K562 (cell line): ENCODE data around the gene EIF5. TPM values are rescaled to one million over a fixed set of nuclear protein-coding genes. Genes with fewer than 3 reads are reported as not detected.

Experiments used
- CHD4 ChIP-seq: fragments of 200-600 bp; sonication (generic); IDR thresholded peaks from 3 replicates; pipeline ENCODE4 v1.6.1; 2012; ENCODE audit warnings: low read depth, mild to moderate bottlenecking, mixed read lengths, low read length, inconsistent platforms; ENCODE audit not compliant: insufficient read depth, insufficient replicate concordance, poor library complexity, severe bottlenecking
- HDGF ChIP-seq: fragments of 450-650 bp; IDR thresholded peaks from 2 replicates; pipeline ENCODE4 v1.6.1; 2016
- HMGN3 ChIP-seq: IDR thresholded peaks from 2 replicates; pipeline ENCODE4 v1.6.1; 2011; ENCODE audit warnings: borderline replicate concordance, low read depth, mild to moderate bottlenecking, mixed read lengths, low read length; ENCODE audit not compliant: insufficient read length; ENCODE audit errors: extremely low read depth
- LARP7 ChIP-seq: fragments of 450-650 bp; IDR thresholded peaks from 2 replicates; pipeline ENCODE4 v1.6.1; 2016
- LCOR ChIP-seq: sonication (generic); formaldehyde crosslinking; IDR thresholded peaks from 2 replicates; pipeline ENCODE4 v1.8.0; 2022; ENCODE audit warnings: mild to moderate bottlenecking, missing genetic modification reagents
- MAZ ChIP-seq, 2 experiments: fragments of 450-650 bp in 1 of 2; sonication (generic) in 1 of 2; formaldehyde crosslinking; IDR thresholded peaks in 1 of 2; conservative IDR thresholded peaks in 1 of 2; 2 replicates each; pipeline versions ENCODE4 v1.4.0 to v1.5.0; 2020; ENCODE audit warnings: mild to moderate bottlenecking in 1 of 2, missing genetic modification reagents in 1 of 2
- MEF2A ChIP-seq: IDR thresholded peaks from 2 replicates; pipeline ENCODE4 v1.6.1; 2011; ENCODE audit warnings: low read depth, mild to moderate bottlenecking, low read length, moderate library complexity; ENCODE audit not compliant: control insufficient read depth
- MEIS2 ChIP-seq: fragments of 450-650 bp; IDR thresholded peaks from 2 replicates; pipeline ENCODE4 v1.6.1; 2014; ENCODE audit warnings: mild to moderate bottlenecking; ENCODE audit not compliant: partially characterized antibody
- MTA1 ChIP-seq: fragments of 450-650 bp; IDR thresholded peaks from 2 replicates; pipeline ENCODE4 v1.6.1; 2017; ENCODE audit warnings: borderline replicate concordance
- NFXL1 ChIP-seq: fragments of 450-650 bp; formaldehyde crosslinking; IDR thresholded peaks from 2 replicates; pipeline ENCODE4 v1.4.0; 2021; ENCODE audit warnings: mild to moderate bottlenecking
- NR3C1 ChIP-seq: sonication (generic); formaldehyde crosslinking; IDR thresholded peaks from 2 replicates; pipeline ENCODE4 v1.8.1; 2022; ENCODE audit warnings: missing genetic modification reagents
- NUFIP1 ChIP-seq: fragments of 450-650 bp; IDR thresholded peaks from 2 replicates; pipeline ENCODE4 v1.6.1; 2018; ENCODE audit not compliant: partially characterized antibody
- POLR2A ChIP-seq: fragments of 450-650 bp; conservative IDR thresholded peaks from 2 replicates; pipeline ENCODE4 v1.6.1; 2016
- PRPF4 ChIP-seq: fragments of 200-400 bp; formaldehyde crosslinking; IDR thresholded peaks from one replicate; pipeline ENCODE4 v1.6.1; 2017; ENCODE audit warnings: low read length, low read depth, mild to moderate bottlenecking; ENCODE audit not compliant: insufficient read depth, poor library complexity, severe bottlenecking
- RUNX1 ChIP-seq: sonication (generic); IDR thresholded peaks from 2 replicates; pipeline ENCODE4 v1.6.1; 2016; ENCODE audit warnings: antibody characterized with exemption, low read depth
- SAFB ChIP-seq: fragments of 200-400 bp; formaldehyde crosslinking; IDR thresholded peaks from 2 replicates; pipeline ENCODE4 v1.6.1; 2017; ENCODE audit warnings: low read depth, low read length, borderline replicate concordance
- SIN3B ChIP-seq: fragments of 450-650 bp; IDR thresholded peaks from 2 replicates; pipeline ENCODE4 v1.6.1; 2017; ENCODE audit warnings: low read depth, mild to moderate bottlenecking, moderate library complexity
- TAF1 ChIP-seq: IDR thresholded peaks from 2 replicates; pipeline ENCODE4 v1.6.1; 2011; ENCODE audit warnings: mild to moderate bottlenecking, low read length, moderate library complexity; ENCODE audit not compliant: insufficient read depth, control insufficient read depth, severe bottlenecking; ENCODE audit errors: extremely low read depth
- YBX1 ChIP-seq: fragments of 450-650 bp; IDR thresholded peaks from 2 replicates; pipeline ENCODE4 v1.7.1; 2016; ENCODE audit warnings: mild to moderate bottlenecking
- ZBED1 ChIP-seq: IDR thresholded peaks from 2 replicates; pipeline ENCODE4 v1.6.1; 2014
- ZC3H8 ChIP-seq: fragments of 450-650 bp; IDR thresholded peaks from 2 replicates; pipeline ENCODE4 v1.6.1; 2017
- ZNF121 ChIP-seq: sonication (generic); formaldehyde crosslinking; conservative IDR thresholded peaks from 2 replicates; pipeline ENCODE4 v1.8.0; 2022; ENCODE audit warnings: missing genetic modification reagents
- ZNF76 ChIP-seq: fragments of 250-450 bp; sonication (Bioruptor Pico); IDR thresholded peaks from 2 replicates; pipeline ENCODE4 v1.4.0; 2020; ENCODE audit warnings: mild to moderate bottlenecking, moderate library complexity, borderline replicate concordance
- polyA plus RNA-seq, 8 experiments: library from polyadenylated mRNA; depleted of rRNA in 4 of 8; stranded (reverse) in 5 of 8; unstranded in 3 of 8; fragments of >200 nt; fragmentation: Nextera tagmentation in 2 of 8; fragmentation: Illumina TruSeq in 1 of 8; extraction: Ambion mirVana in 2 of 8; extraction: Trizol in 1 of 8; gene quantifications; 2 replicates each; pipeline versions ENCODE4 v1.2.1 to v1.2.3, GENCODE V29; 2011 to 2014; ENCODE audit warnings: inconsistent platforms in 1 of 8, missing spikeins in 1 of 8
- total RNA-seq, 7 experiments: library from RNA; depleted of rRNA in 6 of 7; stranded (reverse); fragments of >200 nt in 6 of 7; fragmentation: Illumina TruSeq in 2 of 7; extraction: Trizol in 2 of 7; gene quantifications; 2 replicates each; pipeline versions ENCODE4 v1.2.1 to v1.2.3, GENCODE V29; 2011 to 2021; ENCODE audit warnings: low replicate concordance in 1 of 7
- TF ChIP-seq, protein P1 (sequence below): fragments of 250-450 bp; sonication (Bioruptor Pico); IDR thresholded peaks from 2 replicates; pipeline ENCODE4 v1.4.0; 2020; ENCODE audit warnings: mild to moderate bottlenecking, moderate library complexity
- TF ChIP-seq, protein P2 (sequence below): fragments of 450-650 bp; IDR thresholded peaks from 2 replicates; pipeline ENCODE4 v1.6.1; 2016; ENCODE audit warnings: missing biosample characterization, missing genetic modification characterization
- TF ChIP-seq, protein P3 (sequence below): sonication (generic); IDR thresholded peaks from 2 replicates; pipeline ENCODE4 v1.6.1; 2016

EIF5 gene
- total and polyA plus RNA-seq, 9 of the 15 experiments (the other 6 are each of a cell fraction or from before 2014, with no cell fraction given) = 92.7 to 442 (median 190) TPM

DNA sequence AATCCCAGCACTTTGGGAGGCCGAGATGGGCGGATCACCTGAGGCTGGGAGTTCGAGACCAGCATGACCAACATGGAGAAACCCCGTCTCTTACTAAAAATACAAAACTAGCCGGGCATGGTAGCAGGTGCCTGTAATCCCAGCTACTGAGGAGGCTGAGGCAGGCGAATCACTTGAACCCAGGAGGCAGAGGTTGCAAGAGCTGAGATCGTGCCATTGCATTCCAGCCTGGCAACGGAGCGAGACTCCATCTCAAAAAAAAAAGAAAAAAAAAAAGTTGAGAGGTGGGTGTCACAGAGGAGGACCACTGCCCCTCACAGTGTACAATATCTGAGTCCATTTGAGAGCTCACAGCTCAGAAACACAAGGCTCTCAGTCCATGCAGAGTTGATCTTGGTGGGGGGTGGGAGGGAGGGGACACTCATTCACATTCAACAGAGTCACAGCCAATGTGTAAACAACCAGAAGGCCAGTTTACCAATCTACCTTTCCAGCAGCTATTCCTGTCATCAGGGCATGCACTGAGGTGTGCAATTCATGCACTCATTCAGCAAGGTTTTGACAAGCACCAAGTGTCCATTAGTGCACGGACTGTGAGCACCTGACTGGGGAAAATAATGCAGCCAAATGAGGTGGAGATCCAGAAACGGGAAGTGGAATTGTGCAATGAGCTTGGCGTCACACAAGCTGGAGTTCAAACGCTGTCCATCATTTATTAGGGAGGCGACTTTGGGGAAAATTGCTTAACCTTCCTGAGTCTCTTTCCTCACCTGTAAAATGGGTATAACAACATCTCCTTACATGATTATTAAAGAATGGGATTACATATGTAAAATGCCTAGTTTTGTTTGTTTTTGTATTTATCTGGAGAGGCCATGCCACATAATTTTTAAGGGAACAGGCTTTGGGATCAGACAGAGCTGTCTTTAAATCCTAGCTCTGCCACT is 4.4 kb upstream of the EIF5 start (continued):
- TF ChIP-seq, protein P1, sequence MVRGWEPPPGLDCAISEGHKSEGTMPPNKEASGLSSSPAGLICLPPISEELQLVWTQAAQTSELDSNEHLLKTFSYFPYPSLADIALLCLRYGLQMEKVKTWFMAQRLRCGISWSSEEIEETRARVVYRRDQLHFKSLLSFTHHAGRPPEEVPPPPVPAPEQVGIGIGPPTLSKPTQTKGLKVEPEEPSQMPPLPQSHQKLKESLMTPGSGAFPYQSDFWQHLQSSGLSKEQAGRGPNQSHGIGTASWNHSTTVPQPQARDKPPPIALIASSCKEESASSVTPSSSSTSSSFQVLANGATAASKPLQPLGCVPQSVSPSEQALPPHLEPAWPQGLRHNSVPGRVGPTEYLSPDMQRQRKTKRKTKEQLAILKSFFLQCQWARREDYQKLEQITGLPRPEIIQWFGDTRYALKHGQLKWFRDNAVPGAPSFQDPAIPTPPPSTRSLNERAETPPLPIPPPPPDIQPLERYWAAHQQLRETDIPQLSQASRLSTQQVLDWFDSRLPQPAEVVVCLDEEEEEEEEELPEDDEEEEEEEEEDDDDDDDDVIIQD (CRISPR knock-in tag) = no peak
- TF ChIP-seq ZNF76 (no peak), CHD4 (no peak), RUNX1 (no peak), SAFB (no peak), HDGF (no peak), NFXL1 (CRISPR knock-in tag) (no peak), HMGN3 (no peak), PRPF4 (no peak), MAZ (CRISPR knock-in tag; conservative IDR thresholded peaks at IDR 0.05 in 1 of 2, IDR thresholded peaks at IDR 0.05 in 1 of 2) (no peak), MEF2A (no peak), LARP7 (no peak), NR3C1 (CRISPR knock-in tag) (no peak), ZC3H8 (no peak), TAF1 (no peak), MEIS2 (peak; percentile 72), SIN3B (no peak), NUFIP1 (no peak), ZNF121 (CRISPR knock-in tag) (no peak), MTA1 (no peak), POLR2A (no peak), LCOR (CRISPR knock-in tag) (no peak), YBX1 (no peak), ZBED1 (no peak)
- TF ChIP-seq, protein P2, sequence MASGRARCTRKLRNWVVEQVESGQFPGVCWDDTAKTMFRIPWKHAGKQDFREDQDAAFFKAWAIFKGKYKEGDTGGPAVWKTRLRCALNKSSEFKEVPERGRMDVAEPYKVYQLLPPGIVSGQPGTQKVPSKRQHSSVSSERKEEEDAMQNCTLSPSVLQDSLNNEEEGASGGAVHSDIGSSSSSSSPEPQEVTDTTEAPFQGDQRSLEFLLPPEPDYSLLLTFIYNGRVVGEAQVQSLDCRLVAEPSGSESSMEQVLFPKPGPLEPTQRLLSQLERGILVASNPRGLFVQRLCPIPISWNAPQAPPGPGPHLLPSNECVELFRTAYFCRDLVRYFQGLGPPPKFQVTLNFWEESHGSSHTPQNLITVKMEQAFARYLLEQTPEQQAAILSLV = peak; percentile 21; the same call in 1 of the 2 replicates
- TF ChIP-seq, protein P3, sequence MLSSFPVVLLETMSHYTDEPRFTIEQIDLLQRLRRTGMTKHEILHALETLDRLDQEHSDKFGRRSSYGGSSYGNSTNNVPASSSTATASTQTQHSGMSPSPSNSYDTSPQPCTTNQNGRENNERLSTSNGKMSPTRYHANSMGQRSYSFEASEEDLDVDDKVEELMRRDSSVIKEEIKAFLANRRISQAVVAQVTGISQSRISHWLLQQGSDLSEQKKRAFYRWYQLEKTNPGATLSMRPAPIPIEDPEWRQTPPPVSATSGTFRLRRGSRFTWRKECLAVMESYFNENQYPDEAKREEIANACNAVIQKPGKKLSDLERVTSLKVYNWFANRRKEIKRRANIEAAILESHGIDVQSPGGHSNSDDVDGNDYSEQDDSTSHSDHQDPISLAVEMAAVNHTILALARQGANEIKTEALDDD = no peak
